Activated effector memory CD4-positive, alpha-beta T cell treated with anti-CD3 and anti-CD28 coated beads, Interleukin-2, amount 50 U/mL, for 16 hours (primary cell): ENCODE measurements around the gene GIPC2.
"Not testable (repeated sequence)": the region's sequence is repeated elsewhere in the genome, so short reads cannot be mapped to it uniquely, and the experiment has no call there.

Experiments
- DNase-seq: peaks from one replicate; pipeline ENCODE4 v3.0.0-alpha.2; 2020

Gene GIPC2

DNA sequence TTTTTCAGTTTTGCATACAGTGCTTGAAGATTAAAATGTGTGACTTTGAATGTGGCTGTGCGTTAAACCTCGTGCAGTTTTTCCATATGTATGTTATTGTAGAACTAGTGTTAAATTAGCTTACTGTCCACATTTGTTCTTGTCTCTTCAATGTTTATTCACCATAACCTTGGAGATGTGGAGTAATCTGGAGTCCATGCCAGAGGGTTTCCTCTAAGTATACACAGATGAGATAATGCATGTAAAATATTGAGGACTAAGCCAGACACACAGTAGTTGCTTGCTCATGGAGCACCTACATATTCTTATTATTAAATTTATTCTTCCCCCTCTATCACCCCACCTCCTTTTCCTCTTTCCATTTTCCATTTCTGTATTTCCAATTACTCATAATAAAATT is 7.7 kb upstream of the GIPC2 start:
- DNase-seq = no peak

DNA sequence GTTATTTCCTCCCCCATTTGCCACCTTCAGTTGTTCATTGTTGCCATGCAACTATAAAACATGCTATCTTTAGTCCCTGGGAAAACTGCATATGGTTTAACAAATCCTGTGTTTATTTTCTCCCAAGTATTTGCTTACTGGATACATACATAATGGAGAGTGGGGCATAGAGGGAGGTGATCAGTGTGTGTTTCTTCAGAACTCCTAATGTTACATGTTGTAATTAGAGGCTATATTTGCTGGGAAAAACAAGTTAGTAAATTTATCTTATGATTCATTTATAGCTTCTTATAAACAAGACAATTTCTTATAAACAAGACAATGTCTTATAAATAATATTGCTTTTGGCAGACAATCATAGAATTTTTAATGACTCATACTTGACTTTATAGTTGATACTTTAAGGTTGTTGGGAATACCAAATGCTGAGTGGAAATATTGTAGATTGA is 7.3 kb upstream of the GIPC2 start:
- no peak for DNase-seq

DNA sequence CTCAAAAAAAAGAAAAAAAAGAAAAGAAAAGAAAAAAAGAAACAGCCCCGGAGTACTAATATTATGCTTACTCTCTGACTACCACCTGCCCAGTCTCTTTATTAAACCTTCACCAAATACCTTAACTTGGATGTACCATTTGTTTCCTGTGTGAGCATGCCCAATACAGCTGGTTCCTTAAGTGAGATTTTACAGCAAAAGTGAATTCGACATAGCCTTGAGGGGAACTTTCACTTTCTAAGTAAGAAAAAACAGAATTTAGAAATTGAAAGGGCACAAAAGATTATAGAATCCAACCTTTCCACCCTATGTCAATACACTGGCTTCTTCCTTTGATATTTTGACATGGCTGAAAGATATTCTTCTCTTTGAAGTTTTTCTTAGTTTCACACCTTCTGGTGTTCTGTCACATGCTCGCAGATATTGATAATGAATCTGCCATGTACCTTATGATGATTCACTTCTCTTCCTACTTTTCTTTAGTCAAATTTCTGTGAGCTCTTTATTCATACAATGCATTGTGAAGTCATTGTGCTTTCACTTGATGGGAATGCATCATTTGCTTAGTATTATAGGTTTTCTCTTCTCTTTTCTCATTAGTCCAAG is 5.2 kb upstream of the GIPC2 start:
- no peak for DNase-seq

DNA sequence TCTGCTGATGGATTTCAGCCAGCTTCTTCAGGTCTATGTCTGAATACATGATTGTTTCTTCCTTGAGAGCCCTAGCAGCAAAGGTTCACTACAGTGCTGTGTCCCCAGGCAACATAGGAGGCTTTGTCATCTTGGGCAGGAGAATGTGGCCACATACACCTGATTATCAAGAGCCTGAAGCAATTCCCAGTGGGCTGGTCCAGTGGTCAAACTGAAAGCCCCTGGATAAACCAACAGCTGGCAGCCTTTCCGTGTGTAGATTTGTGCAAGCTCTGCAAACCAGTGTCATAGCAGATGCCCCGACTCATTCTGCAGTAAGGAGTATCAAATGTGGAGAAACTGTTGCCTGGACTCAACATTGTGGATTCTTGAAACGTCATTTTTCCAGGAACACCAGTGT is 2.3 kb upstream of the GIPC2 start:
- DNase-seq = no peak

DNA sequence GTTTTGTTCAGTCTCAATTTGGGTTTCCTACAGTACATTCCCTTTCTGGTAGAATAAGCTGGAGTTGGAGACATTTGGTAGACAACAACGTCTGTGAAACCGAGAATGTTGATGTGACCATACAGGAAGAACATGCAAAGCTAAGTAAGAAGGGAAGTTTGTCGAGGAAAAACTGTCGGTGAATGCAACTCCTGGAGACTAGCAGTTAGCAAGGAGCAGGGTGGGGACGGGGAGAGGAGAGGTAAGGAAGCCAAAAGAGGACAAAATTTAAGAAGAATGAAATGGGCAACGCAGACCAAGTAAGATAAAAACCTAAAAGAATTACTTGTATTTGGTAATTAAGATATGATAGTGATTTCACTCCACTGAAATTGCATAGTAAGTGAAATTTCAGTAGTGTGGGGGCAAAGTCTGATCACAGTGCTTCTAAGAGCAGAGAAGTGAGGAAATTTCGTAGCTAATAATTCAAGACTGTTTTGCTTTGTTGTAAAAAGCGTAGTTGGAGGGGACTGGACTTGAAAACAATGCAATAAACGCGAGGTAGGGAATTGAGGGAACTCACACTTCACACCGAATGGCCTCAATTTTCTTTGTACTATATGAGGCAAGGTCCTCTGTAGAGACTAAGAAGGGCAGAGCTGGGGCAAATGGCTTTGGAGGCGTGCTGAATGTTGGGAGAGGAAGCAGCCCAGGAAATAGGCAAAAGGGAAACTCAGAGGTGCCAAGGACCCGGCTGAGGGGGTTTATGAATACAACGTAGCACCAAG is 787 bp upstream of the GIPC2 start:
- no peak for DNase-seq

DNA sequence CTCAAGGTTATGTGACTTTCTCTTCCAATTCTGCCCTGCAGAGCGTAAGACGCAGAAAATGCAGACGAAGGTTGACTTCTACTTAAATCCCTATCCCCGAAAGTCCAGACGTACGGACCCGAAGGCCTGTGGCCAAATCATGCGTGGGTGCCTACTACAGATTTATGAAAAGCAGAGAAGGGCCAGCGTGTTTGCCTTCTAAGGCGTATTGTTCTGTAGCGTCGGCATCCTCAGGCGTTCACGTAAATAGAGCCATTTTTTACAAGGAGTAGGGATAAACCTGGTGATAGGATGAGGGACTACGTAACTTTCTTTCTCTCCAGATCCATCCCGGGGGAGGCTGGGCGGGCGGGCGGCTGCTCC is 222 bp upstream of the GIPC2 start:
- DNase-seq = no peak

DNA sequence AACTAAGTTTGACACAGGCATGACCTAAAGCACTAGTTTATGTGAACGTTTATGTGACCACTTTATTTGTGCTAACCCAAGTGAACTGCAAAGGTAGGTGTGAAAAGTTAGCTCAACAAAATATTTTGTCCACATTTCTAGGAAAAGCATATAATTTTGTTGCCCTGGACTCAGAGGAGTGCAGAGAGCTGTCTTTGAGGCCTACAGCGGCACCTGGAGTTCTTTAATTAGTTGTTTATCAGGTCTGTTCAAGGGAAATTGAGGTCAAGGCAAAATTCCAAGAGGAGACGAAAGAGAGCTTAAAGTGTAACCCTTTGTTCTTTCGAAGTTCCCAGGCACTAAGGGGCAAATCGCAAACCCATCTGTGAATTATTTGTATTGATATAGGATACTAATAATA is 1.3 kb downstream of the GIPC2 start:
- no peak for DNase-seq

DNA sequence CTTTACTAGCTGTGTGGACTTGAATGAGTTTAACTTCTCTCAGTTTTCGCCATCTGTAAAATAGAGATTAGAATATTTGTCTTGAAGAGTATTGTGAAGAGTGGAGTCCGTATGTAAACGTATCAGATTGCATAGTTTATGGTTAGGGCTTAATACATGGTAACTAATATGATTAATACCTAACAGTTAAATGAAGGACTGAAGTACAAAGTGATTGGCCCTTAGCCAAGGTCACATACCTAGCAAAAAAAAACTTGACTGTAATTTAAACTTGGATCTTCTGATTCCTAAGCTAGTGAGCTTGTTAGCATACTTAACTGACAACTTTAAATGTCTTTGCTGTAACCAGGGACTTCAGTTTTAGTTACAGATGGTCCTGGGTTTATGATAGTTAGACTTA is 1.9 kb downstream of the GIPC2 start:
- DNase-seq = no peak

DNA sequence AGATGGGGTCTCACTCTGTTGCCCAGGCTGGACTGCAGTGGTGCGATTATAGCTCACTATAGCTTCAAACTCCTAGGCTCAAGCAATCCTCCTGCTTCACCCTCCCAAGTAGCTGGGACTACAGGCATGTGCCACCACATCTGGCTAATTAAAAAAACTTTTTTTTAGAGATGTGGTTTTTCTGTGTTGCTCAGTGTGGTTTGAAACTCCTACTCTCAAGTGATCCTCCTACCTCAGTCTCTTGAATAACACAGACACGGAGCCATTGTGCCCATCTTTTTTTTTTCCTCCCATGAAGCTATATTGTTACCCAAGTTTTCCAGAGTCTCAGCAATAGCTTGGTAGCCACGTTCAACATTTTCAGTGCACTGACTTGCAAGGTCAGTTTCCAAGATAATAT is 2.7 kb downstream of the GIPC2 start:
- DNase-seq = no peak

DNA sequence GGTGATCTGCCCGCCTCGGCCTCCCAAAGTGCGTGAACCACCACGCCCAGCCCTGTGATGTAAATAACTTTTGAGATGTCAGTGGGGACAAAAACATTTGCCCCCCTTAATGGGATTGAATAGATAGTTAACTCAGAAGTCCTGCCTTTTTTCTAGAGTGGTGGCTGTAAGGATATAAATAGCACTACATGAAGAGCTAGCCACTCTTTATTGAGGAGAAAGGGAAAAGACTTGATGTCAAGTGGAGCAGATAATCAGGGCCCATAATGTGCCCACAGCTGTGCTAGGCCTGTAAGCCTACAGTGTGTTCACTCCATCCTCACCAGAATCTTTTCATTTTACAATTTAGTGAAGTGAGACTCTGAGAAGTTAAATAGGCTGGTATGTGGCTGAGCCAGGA is 3.6 kb downstream of the GIPC2 start:
- DNase-seq = no peak

DNA sequence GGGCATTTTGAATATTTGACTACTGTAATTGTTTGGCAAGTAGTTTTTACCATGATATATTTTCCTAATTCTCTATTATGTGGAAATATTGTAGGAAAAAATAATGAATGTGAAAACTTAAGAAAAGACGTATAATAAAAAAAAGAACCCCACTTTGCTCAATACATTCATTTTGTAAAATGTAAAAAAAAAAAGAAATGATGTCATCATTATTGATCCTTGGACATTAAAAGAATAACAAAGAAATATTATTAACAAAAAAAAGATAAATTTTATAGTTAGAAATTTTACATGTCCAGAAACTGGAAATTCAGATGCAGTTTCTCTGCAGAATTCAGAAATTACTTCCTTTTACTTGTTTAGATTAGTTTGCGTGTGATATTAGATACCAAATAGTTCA is 5.2 kb downstream of the GIPC2 start:
- no peak for DNase-seq

DNA sequence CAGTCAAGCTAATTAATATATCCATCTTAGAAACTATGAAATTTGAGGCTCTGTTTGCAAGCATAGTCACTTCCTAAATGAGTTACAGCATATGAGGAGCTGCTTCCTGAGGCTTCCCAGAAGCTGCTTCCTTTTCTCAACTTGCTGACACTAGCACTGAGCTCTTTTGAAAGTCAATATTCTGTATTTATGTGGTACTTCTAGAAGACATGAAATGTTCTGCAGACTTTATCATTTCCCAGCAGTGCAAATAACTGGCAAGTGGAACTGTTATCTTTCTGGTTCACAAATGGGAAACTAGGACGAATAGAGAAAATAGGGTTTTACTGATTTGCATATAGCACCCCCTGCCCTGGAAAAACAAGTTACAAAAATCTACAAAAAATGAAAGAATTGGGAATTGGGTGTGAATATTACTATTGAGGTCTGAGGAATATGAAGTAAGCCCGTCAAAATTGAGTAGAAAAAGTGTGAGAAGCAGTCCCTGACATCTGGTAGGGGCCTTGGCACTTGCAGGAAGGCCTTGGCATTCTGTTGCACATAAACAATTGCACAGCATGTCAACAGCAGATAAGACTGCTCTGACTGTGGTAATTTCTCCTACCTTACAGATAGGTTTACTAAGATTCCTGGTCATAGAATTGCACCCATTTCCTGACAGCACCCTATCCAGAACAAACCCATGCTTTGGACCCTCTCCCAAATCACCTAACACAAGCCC is 7.1 kb downstream of the GIPC2 start:
- DNase-seq = no peak

DNA sequence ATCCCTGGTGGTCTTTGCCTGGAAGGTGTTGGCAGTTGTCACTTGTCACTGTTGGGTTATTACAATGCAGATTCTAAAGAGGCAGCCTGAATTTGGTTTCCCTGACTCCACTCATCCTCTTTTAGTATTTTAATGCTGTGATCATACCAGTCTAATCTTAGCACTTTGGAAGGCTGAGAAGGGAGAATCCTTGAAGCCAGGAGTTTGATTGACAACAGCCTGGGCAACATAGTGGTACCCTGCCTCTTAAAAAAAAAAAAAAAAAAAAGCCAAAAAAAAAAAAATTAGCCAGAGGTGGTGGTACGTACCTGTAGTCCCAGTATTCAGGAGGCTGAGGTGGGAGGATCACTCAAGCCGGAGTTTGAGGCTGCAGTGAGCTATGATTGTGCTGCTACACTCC is 7.7 kb downstream of the GIPC2 start:
- DNase-seq = no peak

DNA sequence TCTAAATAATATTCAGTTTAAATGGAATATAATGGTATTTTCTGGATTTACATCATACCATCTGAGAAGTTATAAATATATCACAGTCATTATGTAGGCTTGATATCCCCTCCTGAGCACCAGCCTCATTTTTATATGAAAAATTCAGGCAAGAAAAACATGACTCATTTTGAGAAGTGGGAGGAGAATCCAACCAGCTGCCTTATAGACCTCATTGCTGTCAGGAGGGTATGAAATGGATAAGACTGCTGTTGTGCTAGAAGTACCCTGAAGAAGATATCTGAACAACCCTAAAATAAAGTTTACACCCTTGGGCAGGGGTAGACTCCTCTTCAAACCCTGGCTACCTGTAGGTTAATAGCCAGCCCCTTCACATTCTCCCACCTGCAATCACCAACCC is 8.8 kb downstream of the GIPC2 start:
- DNase-seq = no peak

DNA sequence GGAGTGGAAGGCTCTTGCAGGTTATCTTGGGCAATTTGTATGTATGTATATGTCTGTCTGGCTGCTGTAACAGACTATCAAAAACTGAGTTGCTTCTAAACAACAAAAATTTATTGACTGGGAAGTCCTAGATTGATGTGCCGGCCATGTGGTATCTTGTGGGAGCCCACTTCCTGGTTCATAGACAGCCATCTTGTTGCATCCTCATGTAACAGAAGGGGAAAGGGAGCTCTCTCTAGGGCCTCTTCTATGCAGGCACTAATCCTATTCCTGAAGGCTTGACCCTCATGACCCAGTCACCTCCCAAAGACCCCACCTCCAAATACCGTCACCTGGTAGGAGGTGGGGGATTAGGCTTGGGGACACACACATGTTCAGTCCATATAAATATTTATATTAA is 9.2 kb downstream of the GIPC2 start:
- no peak for DNase-seq

DNA sequence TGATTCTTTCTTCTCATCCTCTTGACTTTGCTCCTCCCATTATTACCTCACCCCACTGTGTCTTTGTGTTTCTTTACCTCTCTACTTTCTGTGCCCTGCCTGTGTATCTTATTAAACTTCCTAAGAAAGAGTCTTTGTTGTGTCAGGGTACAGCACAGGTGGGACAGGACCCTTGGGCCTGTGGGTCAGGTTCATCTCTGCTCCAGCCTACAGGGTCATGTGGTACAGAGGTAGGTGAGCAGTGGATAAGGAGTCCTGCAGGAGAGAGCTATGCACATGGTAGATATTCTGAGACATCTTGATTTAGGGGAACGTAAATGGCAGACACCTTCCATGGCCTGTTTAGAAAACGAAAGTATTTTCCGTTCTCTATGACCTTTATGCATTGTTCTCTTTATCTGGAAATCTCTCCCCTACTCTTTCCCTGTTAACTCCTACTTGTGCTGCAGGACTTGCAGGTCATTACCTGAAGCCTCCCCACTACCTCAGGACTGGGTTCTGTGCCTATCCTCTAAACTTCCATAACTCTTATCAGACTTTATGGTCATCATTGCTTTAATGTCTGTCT is 9.9 kb downstream of the GIPC2 start:
- DNase-seq = no peak

DNA sequence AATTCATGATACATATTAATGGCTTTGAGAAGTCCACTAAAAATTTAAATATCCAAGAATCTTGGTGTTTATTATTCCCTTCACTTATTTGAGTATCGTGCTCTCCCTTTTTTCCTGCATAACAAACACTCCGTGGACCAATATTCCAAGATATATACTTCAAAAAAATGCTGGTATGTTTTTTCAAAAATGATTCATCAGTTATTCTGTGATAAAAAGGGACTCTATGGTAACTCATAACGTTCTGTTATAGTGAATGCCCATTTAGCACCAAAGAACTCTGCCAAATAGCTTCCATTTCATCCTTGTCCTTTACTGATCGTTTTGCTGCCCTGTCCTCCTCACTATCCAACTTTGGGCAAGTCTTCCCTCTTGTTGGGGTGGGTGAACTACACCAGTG is 12.9 kb downstream of the GIPC2 start:
- DNase-seq = no peak

DNA sequence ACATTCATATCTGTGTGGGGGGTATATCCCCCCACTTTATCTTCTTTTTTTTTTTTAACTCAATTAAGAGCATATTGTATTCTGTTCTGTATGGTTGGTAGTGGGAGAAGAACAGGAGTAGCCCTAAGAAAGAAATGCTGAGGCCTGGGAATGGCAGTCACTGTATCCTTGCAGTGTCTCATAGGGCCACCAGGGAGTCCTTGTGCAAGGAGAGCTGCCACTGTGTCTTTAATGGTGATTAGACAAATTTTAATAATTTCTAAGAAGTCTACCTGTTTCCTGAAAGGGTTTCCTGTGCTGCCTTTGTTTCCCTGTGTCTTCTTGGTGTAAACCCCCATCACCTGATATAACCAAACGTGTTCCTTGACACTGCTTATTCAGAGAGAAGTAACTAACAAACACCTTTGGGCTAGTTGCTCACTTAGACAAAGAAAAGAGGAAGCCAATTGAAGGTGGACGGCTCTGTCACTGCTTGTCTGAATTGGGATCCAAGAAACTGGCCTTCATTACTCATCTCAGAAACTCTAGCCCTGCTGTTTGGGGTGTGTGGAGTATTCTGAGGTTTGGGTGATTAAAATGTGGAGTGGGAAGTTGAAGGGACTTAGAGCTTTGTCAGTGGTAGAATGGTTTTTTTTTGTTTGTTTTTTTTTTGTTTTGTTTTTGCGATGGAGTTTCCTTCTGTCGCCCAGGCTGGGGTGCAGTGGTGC is 15.2 kb downstream of the GIPC2 start:
- DNase-seq = no peak

DNA sequence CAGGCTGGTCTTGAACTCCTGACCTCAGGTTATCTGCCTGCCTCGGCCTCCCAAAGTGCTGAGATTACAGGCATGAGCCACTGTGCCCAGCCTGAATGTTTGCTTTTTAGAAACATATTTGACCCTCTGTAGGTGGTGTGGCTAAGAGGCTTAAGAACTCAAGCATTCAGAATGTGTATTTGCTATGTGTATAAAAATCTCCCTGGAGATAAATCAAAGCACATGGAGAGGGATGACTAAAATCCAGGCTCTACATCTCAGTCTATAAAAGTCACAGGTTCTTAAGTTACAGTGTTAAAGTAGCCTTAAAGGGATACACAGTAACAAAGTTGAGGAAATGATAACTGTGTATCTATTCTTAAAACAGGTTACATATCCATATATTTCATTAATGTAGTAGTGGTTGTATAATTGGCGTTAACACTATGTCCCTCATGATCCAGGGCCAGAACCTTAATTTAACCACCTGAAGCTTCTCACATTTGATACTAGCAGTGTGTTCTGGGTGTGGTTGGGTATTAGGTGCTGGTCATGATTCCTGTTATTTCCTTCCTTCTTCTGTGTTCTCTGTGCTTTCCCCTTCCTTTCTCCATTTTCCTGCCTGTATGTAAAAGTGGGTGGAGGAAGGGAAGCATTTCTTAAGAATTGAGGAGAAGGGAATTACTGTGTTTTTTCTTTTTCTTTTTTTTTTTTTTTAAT is 16.2 kb downstream of the GIPC2 start:
- DNase-seq = no peak

DNA sequence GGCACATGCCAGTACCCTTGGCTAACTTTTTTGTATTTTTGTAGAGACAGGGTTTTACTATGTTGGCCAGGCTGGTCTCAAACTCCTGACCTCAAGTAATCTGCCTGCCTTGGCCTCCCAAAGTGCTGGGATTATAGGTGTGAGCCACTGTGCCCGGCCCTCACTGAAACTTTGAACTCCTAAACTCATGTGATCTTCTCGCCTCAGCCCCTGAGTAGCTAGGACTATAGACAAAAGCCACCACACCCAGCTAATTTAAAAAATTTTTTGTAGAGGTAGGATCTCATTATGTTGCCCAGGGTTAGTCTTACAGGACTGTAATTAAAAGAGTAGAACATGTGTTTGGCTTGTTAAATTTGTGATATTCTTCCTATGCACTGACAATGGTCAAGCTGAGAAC is 19.1 kb downstream of the GIPC2 start:
- DNase-seq = not testable (repeated sequence)

DNA sequence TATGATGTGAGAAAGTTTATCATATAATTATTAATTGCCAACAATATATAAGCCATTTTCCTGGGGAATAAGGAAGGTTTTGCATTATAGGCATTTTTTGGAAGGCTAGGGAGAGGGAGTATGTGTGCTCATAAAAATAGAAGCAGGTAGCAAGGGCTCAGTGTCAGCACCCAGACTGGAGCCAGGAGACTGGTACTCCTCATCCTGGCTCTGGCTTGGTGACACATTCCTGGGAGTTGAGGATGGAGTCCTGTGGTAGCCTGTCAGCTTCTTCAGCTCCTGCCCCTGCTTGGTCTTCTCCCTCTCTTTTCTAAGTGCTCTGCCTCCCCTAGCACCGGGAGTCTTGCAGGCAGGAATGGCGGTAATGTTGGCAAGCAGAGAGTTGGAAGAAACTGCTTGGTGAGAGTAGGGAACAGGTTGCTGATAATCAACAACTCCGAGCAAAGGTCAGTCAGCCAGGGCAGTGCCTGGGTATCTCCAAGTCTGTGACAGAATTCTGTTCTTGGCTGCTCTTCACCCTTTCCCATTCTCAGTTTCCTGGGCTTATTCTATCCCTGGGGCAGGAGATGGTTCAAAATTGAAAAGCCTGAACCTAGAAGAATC is 23.0 kb downstream of the GIPC2 start:
- DNase-seq = no peak

DNA sequence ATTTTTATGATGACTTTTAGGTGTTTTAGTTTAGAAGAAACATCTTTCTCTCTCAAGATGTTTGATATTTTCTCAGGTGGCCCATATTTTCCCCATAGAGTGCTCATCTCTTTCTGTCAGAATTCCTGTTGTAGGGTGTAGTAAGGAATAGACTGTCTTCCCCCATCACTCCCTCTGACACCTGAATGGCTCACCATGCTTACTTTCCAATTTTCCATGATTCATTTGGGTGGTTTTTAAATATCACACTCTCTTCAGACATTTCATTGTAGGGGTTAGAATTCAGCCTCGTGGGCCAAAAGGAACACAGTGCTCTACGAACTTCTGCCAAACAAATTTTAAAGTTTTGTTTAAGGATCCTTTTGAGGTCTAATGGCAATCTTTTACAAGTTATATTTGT is 24.0 kb downstream of the GIPC2 start:
- no peak for DNase-seq
